H9 (cell line): ENCODE results near the gene TENM3. TPM values are rescaled to one million over a fixed set of nuclear protein-coding genes. Genes with fewer than 3 reads are reported as not detected.

Experiments
- DNase-seq: peaks from one replicate; pipeline ENCODE4 v3.0.0-alpha.2; 2017
- H2AFZ ChIP-seq: one replicate; pipeline ENCODE4 v1.6.1; 2013; ENCODE audit warnings: mild to moderate bottlenecking, low read length, control low read depth, moderate library complexity
- H2AK5ac ChIP-seq: 2 replicates; pipeline ENCODE4 v1.6.1; 2013; ENCODE audit warnings: low read length, control low read depth, mixed read lengths; ENCODE audit not compliant: insufficient read length
- H2BK120ac ChIP-seq: one replicate; pipeline ENCODE4 v1.6.1; 2013; ENCODE audit warnings: low read depth, mild to moderate bottlenecking, low read length, control low read depth, inconsistent platforms; ENCODE audit not compliant: poor library complexity, severe bottlenecking
- H2BK12ac ChIP-seq: 2 replicates; pipeline ENCODE4 v1.6.1; 2013; ENCODE audit warnings: low read length, control low read depth, mixed read lengths, low read depth; ENCODE audit not compliant: insufficient read length
- H2BK15ac ChIP-seq: 2 replicates; pipeline ENCODE4 v1.6.1; 2013; ENCODE audit warnings: low read depth, low read length, control low read depth
- H2BK20ac ChIP-seq: one replicate; pipeline ENCODE4 v1.6.1; 2013; ENCODE audit warnings: low read depth, mild to moderate bottlenecking, low read length, control low read depth, inconsistent platforms; ENCODE audit not compliant: poor library complexity, severe bottlenecking
- H2BK5ac ChIP-seq: 2 replicates; pipeline ENCODE4 v1.6.1; 2013; ENCODE audit warnings: low read length, control low read depth, mixed read lengths; ENCODE audit not compliant: insufficient read length
- H3K14ac ChIP-seq: 2 replicates; pipeline ENCODE4 v1.6.1; 2013; ENCODE audit warnings: low read length, control low read depth; ENCODE audit not compliant: insufficient read depth
- H3K18ac ChIP-seq: 2 replicates; pipeline ENCODE4 v1.6.1; 2013; ENCODE audit warnings: low read depth, mild to moderate bottlenecking, mixed read lengths, low read length, control low read depth; ENCODE audit not compliant: insufficient read length
- H3K23ac ChIP-seq: 2 replicates; pipeline ENCODE4 v1.6.1; 2013; ENCODE audit warnings: low read length, control low read depth, mixed read lengths, low read depth; ENCODE audit not compliant: insufficient read length
- H3K23me2 ChIP-seq: 2 replicates; pipeline ENCODE4 v1.6.1; 2013; ENCODE audit warnings: low read depth, mild to moderate bottlenecking, mixed read lengths, low read length, control low read depth; ENCODE audit not compliant: insufficient read length, poor library complexity, severe bottlenecking
- H3K27ac ChIP-seq: 2 replicates; pipeline ENCODE4 v1.5.1; 2013; ENCODE audit warnings: low read length, control low read depth, mixed read lengths, low read depth; ENCODE audit not compliant: insufficient read length
- H3K27me3 ChIP-seq: 2 replicates; pipeline ENCODE4 v1.6.1; 2013; ENCODE audit warnings: low read length, control low read depth, inconsistent platforms; ENCODE audit not compliant: insufficient read depth
- H3K4ac ChIP-seq: 2 replicates; pipeline ENCODE4 v1.6.1; 2013; ENCODE audit warnings: low read depth, mild to moderate bottlenecking, control low read depth, inconsistent platforms, low read length, moderate library complexity
- H3K4me1 ChIP-seq: 2 replicates; pipeline ENCODE4 v1.6.1; 2013; ENCODE audit warnings: low read length, control low read depth, inconsistent platforms; ENCODE audit not compliant: insufficient read depth
- H3K4me2 ChIP-seq: 2 replicates; pipeline ENCODE4 v1.6.1; 2013; ENCODE audit warnings: low read length, control low read depth, mixed read lengths; ENCODE audit not compliant: insufficient read length, insufficient read depth
- H3K56ac ChIP-seq: 2 replicates; pipeline ENCODE4 v1.6.1; 2013; ENCODE audit warnings: low read depth, mild to moderate bottlenecking, mixed read lengths, low read length, control low read depth; ENCODE audit not compliant: insufficient read length
- H3K79me1 ChIP-seq: 2 replicates; pipeline ENCODE4 v1.6.1; 2013; ENCODE audit warnings: low read depth, mild to moderate bottlenecking, moderate library complexity, low read length, control low read depth, inconsistent platforms; ENCODE audit not compliant: insufficient read depth, poor library complexity, severe bottlenecking
- H3K79me2 ChIP-seq: 2 replicates; pipeline ENCODE4 v1.6.1; 2013; ENCODE audit warnings: low read length, control low read depth, inconsistent platforms; ENCODE audit not compliant: insufficient read depth
- H3K9ac ChIP-seq: 2 replicates; pipeline ENCODE4 v1.6.1; 2013; ENCODE audit warnings: low read length, control low read depth, mixed read lengths; ENCODE audit not compliant: insufficient read length; ENCODE audit errors: extremely low read depth
- H3K9me3 ChIP-seq: one replicate; pipeline ENCODE4 v1.6.1; 2013; ENCODE audit warnings: low read depth, low read length, inconsistent platforms; ENCODE audit not compliant: control insufficient read depth
- H3T11ph ChIP-seq: one replicate; pipeline ENCODE4 v1.6.1; 2013; ENCODE audit warnings: mild to moderate bottlenecking, low read length, control low read depth, inconsistent platforms
- H4K20me1 ChIP-seq: one replicate; pipeline ENCODE4 v1.6.1; 2013; ENCODE audit not compliant: control insufficient read depth, insufficient read length, insufficient read depth
- H4K5ac ChIP-seq: 2 replicates; pipeline ENCODE4 v1.6.1; 2013; ENCODE audit warnings: low read depth, mild to moderate bottlenecking, mixed read lengths, low read length, control low read depth; ENCODE audit not compliant: insufficient read length
- H4K8ac ChIP-seq: replicated peaks from 2 replicates; pipeline ENCODE4 v1.6.1; 2013; ENCODE audit warnings: low read length, control low read depth, mixed read lengths, low read depth; ENCODE audit not compliant: insufficient read length
- H4K91ac ChIP-seq: 2 replicates; pipeline ENCODE4 v1.6.1; 2013; ENCODE audit warnings: low read depth, mild to moderate bottlenecking, moderate library complexity, mixed read lengths, low read length, control low read depth; ENCODE audit not compliant: insufficient read length
- H3K27ac Mint-ChIP-seq, 3 experiments: 2 replicates in 2 of 3; 3 replicates in 1 of 3; pipeline ENCODE4 v1.8.0; 2020 to 2021; ENCODE audit warnings: mixed read lengths in 3 of 3, mild to moderate bottlenecking in 1 of 3, moderate library complexity in 1 of 3
- H3K27me3 Mint-ChIP-seq: 2 replicates; pipeline ENCODE4 v1.8.0; 2021; ENCODE audit warnings: low read depth, mild to moderate bottlenecking, moderate library complexity, mixed read lengths
- H3K36me3 Mint-ChIP-seq, 3 experiments: 2 replicates in 2 of 3; 3 replicates in 1 of 3; pipeline ENCODE4 v1.8.0; 2020 to 2021; ENCODE audit warnings: low read depth in 3 of 3, mixed read lengths in 3 of 3; ENCODE audit not compliant: insufficient read depth in 1 of 3
- H3K4me1 Mint-ChIP-seq, 2 experiments: 2 replicates each; pipeline ENCODE4 v1.8.0; 2020; ENCODE audit warnings: mixed read lengths in 2 of 2
- H3K4me3 Mint-ChIP-seq, 2 experiments: 2 replicates in 1 of 2; 3 replicates in 1 of 2; pipeline ENCODE4 v1.8.0; 2020 to 2021; ENCODE audit warnings: mild to moderate bottlenecking in 2 of 2, mixed read lengths in 2 of 2, moderate library complexity in 1 of 2
- H3K9me3 Mint-ChIP-seq, 2 experiments: 2 replicates in 1 of 2; 3 replicates in 1 of 2; pipeline ENCODE4 v1.8.0; 2020; ENCODE audit warnings: mild to moderate bottlenecking in 2 of 2, mixed read lengths in 2 of 2, moderate library complexity in 1 of 2
- CTCF ChIP-seq: fragments of 200-600 bp; sonication (generic); conservative IDR thresholded peaks from 3 replicates; pipeline ENCODE4 v1.8.0; 2021; ENCODE audit warnings: antibody characterized with exemption, mild to moderate bottlenecking
- WGBS: extraction: QIAGEN DNeasy Blood & Tissue Kit; methylation state at CpG from one replicate; pipeline ENCODE4 v1.1.7; 2013; ENCODE audit warnings: missing lambda C conversion rate, low lambda C conversion rate, mixed read lengths; ENCODE audit not compliant: insufficient read length; ENCODE audit errors: extremely low coverage; 5-methylcytosine and 5-hydroxymethylcytosine counted together
- total RNA-seq: library from RNA; stranded (reverse); gene quantifications from 2 replicates; pipeline ENCODE4 v1.2.1, GENCODE V29; 2021

TENM3 gene
- total RNA-seq, 1 experiment from 2014 or later, result 49.6 TPM

GRCh38 chr4:182604953-182605352 is 361.8 kb downstream of the TENM3 start:
- no peak overlapping the region for H3K4ac ChIP-seq
- H3K79me1 ChIP-seq, result no peaks in the 10 kb centered on the region
- no peak overlapping the region for H2BK5ac ChIP-seq
- H3K9me3 Mint-ChIP-seq, result no peaks in the 10 kb centered on the region
- no peak overlapping the region for H2BK120ac ChIP-seq
- no peak overlapping the region for H2AK5ac ChIP-seq
- peaks cover 8 to 13% (median 9%) of the 10 kb centered on the region in 3 experiments; a peak in 6 of 7 replicates for H3K36me3 Mint-ChIP-seq
- H3K27ac Mint-ChIP-seq, result no peak overlapping the region
- no peak overlapping the region for H4K8ac ChIP-seq
- H4K5ac ChIP-seq, result no peak overlapping the region
- no peaks in the 10 kb centered on the region for H3K23me2 ChIP-seq
- H3K23ac ChIP-seq, result no peak overlapping the region
- no peak overlapping the region for H3K18ac ChIP-seq
- H2BK20ac ChIP-seq, result no peak overlapping the region
- H3K79me2 ChIP-seq, result no peaks in the 10 kb centered on the region
- TF ChIP-seq CTCF, result no peak
- no peaks in the 10 kb centered on the region for H3K27me3 Mint-ChIP-seq
- H3K27me3 ChIP-seq, result no peaks in the 10 kb centered on the region
- H3K4me1 ChIP-seq, result no peaks in the 10 kb centered on the region
- no CpG with 5 or more reads among the region's 4 CpGs for WGBS
- no peak overlapping the region for H3K9ac ChIP-seq
- no peak overlapping the region for H3K56ac ChIP-seq
- DNase-seq, result no peak
- H3K9me3 ChIP-seq, result no peaks in the 10 kb centered on the region
- no peaks in the 10 kb centered on the region for H4K20me1 ChIP-seq
- H3K4me2 ChIP-seq, result no peak overlapping the region
- no peak overlapping the region for H3K27ac ChIP-seq
- H2BK15ac ChIP-seq, result no peak overlapping the region
- no peak overlapping the region for H2AFZ ChIP-seq
- H3K4me1 Mint-ChIP-seq, result no peaks in the 10 kb centered on the region
- H2BK12ac ChIP-seq, result no peak overlapping the region
- no peak overlapping the region for H3K4me3 Mint-ChIP-seq
- H3K14ac ChIP-seq, result no peak overlapping the region
- no peak overlapping the region for H3T11ph ChIP-seq
- no peak overlapping the region for H4K91ac ChIP-seq
